WTC11 (cell line): ENCODE results near the gene BTBD19. TPM values are rescaled to one million over a fixed set of nuclear protein-coding genes. Genes with fewer than 3 reads are reported as not detected.

ENCODE experiments used
- ATF3 ChIP-seq: sonication (generic); formaldehyde crosslinking; conservative IDR thresholded peaks from 2 replicates; pipeline ENCODE4 v1.8.1; 2022; ENCODE audit warnings: mild to moderate bottlenecking, missing genetic modification reagents
- FOXJ3 ChIP-seq: sonication (generic); formaldehyde crosslinking; IDR thresholded peaks from 2 replicates; pipeline ENCODE4 v1.9.0; 2021; ENCODE audit warnings: missing genetic modification reagents, mild to moderate bottlenecking, borderline replicate concordance
- MYBL2 ChIP-seq: sonication (generic); formaldehyde crosslinking; IDR thresholded peaks from 2 replicates; pipeline ENCODE4 v1.8.1; 2023; ENCODE audit warnings: mild to moderate bottlenecking, moderate library complexity, missing genetic modification reagents
- NFATC4 ChIP-seq: fragments of 250-450 bp; sonication (Bioruptor Pico); IDR thresholded peaks from 2 replicates; pipeline ENCODE4 v1.9.0; 2021; ENCODE audit warnings: mild to moderate bottlenecking
- SMAD4 ChIP-seq: sonication (generic); formaldehyde crosslinking; IDR thresholded peaks from 2 replicates; pipeline ENCODE4 v1.8.0; 2022; ENCODE audit warnings: mild to moderate bottlenecking, missing genetic modification reagents
- TEAD4 ChIP-seq: sonication (generic); formaldehyde crosslinking; IDR thresholded peaks from 2 replicates; pipeline ENCODE4 v1.8.0; 2022; ENCODE audit warnings: mild to moderate bottlenecking, missing genetic modification reagents
- ZBTB43 ChIP-seq: sonication (generic); formaldehyde crosslinking; IDR thresholded peaks from 2 replicates; pipeline ENCODE4 v1.8.1; 2023; ENCODE audit warnings: mild to moderate bottlenecking, missing genetic modification reagents
- ZNF263 ChIP-seq: sonication (generic); formaldehyde crosslinking; IDR thresholded peaks from 2 replicates; pipeline ENCODE4 v1.8.1; 2022; ENCODE audit warnings: low read depth, mild to moderate bottlenecking, moderate library complexity, missing genetic modification reagents
- ZNF317 ChIP-seq: sonication (generic); formaldehyde crosslinking; IDR thresholded peaks from 2 replicates; pipeline ENCODE4 v1.8.1; 2023; ENCODE audit warnings: low read depth, mild to moderate bottlenecking, moderate library complexity, missing genetic modification reagents, borderline replicate concordance
- ZNF423 ChIP-seq: fragments of 250-450 bp; sonication (Bioruptor Pico); IDR thresholded peaks from 2 replicates; pipeline ENCODE4 v2.1.2; 2022; ENCODE audit warnings: mild to moderate bottlenecking, moderate library complexity
- ZNF425 ChIP-seq: fragments of 250-450 bp; sonication (Bioruptor Pico); conservative IDR thresholded peaks from 2 replicates; pipeline ENCODE4 v1.9.0; 2021; ENCODE audit warnings: mild to moderate bottlenecking
- ZNF532 ChIP-seq: fragments of 250-450 bp; sonication (Bioruptor Pico); IDR thresholded peaks from 2 replicates; pipeline ENCODE4 v1.9.0; 2021; ENCODE audit warnings: mild to moderate bottlenecking, borderline replicate concordance
- total RNA-seq: library from RNA; stranded (reverse); gene quantifications from 3 replicates; pipeline ENCODE4 v1.2.3, GENCODE V29; 2021
- TF ChIP-seq, protein P1 (sequence below): sonication (generic); formaldehyde crosslinking; IDR thresholded peaks from 2 replicates; pipeline ENCODE4 v1.8.0; 2022; ENCODE audit warnings: mild to moderate bottlenecking, missing genetic modification reagents
- TF ChIP-seq, protein P2 (sequence below): sonication (generic); formaldehyde crosslinking; IDR thresholded peaks from 2 replicates; pipeline ENCODE4 v1.8.1; 2022; ENCODE audit warnings: low read depth, missing genetic modification reagents, borderline replicate concordance
- TF ChIP-seq, protein P3 (sequence below): fragments of 250-450 bp; sonication (Bioruptor Pico); IDR thresholded peaks from 2 replicates; pipeline ENCODE4 v1.9.0; 2021; ENCODE audit warnings: moderate library complexity, mild to moderate bottlenecking, inconsistent platforms, borderline replicate concordance
- TF ChIP-seq, protein P4 (sequence below): sonication (generic); formaldehyde crosslinking; IDR thresholded peaks from 2 replicates; pipeline ENCODE4 v1.8.1; 2023; ENCODE audit warnings: mild to moderate bottlenecking, missing genetic modification reagents, moderate library complexity
- TF ChIP-seq, protein P5 (sequence below): fragments of 250-450 bp; sonication (Bioruptor Pico); IDR thresholded peaks from 2 replicates; pipeline ENCODE4 v1.8.0; 2021; ENCODE audit warnings: mild to moderate bottlenecking
- TF ChIP-seq, protein P6 (sequence below): sonication (generic); formaldehyde crosslinking; IDR thresholded peaks from 2 replicates; pipeline ENCODE4 v1.8.0; 2023; ENCODE audit warnings: missing genetic modification reagents
- TF ChIP-seq, protein P7 (sequence below): sonication (generic); formaldehyde crosslinking; IDR thresholded peaks from 2 replicates; pipeline ENCODE4 v1.8.1; 2022; ENCODE audit warnings: mild to moderate bottlenecking, missing genetic modification reagents, moderate library complexity, borderline replicate concordance

Gene BTBD19
- total RNA-seq, 1 experiment from 2014 or later: 1.7 TPM

DNA sequence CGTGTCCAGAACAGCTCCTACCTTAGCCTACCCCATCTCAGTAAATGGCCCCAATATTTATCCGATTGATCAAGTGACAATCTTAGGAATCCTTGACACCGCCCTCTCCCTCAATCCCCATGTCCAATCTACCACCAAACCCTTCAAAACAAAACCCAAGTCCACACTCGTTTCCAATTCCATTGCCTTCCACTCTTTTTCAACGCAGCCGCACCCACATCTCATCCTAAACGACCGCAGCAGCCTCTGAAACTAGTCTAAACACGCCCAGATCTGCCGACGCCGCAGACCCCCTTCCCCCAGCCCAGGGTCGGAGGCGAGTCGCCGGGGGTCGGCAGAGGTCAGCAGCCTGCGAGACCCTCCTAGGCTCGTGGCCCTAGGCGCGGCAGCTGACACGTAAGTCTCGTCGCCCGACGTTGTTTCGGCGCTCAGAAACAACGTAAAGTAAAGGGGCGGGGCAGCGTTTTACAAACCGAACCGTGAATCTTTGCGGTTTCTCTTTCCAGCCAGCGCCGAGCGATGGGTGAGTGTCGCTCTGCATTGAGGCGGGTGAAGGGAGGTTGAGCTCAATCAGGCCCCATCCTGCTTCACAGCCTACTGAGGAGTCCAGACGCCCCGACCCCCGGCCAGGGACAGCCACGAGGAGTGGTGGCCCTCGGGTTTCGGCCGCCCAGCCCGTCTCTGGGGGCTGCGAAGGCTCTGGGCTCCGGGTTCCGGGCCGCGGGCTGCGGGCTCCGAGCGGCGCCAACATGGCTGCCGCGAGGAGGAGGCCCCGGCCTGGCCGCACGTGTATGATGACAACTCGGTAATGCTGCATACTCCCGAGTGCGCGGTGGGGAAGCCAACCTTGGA is 33.0 kb upstream of the BTBD19 start, which contains the start of gene RPS8 (continued):
- TF ChIP-seq, protein P1, sequence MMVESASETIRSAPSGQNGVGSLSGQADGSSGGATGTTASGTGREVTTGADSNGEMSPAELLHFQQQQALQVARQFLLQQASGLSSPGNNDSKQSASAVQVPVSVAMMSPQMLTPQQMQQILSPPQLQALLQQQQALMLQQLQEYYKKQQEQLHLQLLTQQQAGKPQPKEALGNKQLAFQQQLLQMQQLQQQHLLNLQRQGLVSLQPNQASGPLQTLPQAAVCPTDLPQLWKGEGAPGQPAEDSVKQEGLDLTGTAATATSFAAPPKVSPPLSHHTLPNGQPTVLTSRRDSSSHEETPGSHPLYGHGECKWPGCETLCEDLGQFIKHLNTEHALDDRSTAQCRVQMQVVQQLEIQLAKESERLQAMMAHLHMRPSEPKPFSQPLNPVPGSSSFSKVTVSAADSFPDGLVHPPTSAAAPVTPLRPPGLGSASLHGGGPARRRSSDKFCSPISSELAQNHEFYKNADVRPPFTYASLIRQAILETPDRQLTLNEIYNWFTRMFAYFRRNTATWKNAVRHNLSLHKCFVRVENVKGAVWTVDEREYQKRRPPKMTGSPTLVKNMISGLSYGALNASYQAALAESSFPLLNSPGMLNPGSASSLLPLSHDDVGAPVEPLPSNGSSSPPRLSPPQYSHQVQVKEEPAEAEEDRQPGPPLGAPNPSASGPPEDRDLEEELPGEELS (CRISPR knock-in tag): peak; percentile 13; the same call in 1 of the 2 replicates
- TF ChIP-seq ZBTB43 (CRISPR knock-in tag) (no peak), ZNF263 (no peak), ZNF532 (CRISPR knock-in tag) (no peak), FOXJ3 (CRISPR knock-in tag) (no peak), ATF3 (CRISPR knock-in tag) (no peak), ZNF423 (CRISPR knock-in tag) (no peak), ZNF425 (no peak), TEAD4 (peak; percentile 49; the same call in 1 of the 2 replicates), ZNF317 (CRISPR knock-in tag) (no peak), NFATC4 (CRISPR knock-in tag) (no peak), MYBL2 (CRISPR knock-in tag) (peak; percentile 75; the same call in 1 of the 2 replicates), SMAD4 (CRISPR knock-in tag) (0 out of 2 replicates have a peak, but pooled peaks have one; percentile 32)
- TF ChIP-seq, protein P2, sequence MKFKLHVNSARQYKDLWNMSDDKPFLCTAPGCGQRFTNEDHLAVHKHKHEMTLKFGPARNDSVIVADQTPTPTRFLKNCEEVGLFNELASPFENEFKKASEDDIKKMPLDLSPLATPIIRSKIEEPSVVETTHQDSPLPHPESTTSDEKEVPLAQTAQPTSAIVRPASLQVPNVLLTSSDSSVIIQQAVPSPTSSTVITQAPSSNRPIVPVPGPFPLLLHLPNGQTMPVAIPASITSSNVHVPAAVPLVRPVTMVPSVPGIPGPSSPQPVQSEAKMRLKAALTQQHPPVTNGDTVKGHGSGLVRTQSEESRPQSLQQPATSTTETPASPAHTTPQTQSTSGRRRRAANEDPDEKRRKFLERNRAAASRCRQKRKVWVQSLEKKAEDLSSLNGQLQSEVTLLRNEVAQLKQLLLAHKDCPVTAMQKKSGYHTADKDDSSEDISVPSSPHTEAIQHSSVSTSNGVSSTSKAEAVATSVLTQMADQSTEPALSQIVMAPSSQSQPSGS (CRISPR knock-in tag): no peak
- TF ChIP-seq, protein P3, sequence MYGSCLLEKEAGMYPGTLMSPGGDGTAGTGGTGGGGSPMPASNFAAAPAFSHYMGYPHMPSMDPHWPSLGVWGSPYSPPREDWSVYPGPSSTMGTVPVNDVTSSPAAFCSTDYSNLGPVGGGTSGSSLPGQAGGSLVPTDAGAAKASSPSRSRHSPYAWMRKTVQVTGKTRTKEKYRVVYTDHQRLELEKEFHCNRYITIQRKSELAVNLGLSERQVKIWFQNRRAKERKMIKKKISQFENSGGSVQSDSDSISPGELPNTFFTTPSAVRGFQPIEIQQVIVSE (CRISPR knock-in tag): no peak
- TF ChIP-seq, protein P4, sequence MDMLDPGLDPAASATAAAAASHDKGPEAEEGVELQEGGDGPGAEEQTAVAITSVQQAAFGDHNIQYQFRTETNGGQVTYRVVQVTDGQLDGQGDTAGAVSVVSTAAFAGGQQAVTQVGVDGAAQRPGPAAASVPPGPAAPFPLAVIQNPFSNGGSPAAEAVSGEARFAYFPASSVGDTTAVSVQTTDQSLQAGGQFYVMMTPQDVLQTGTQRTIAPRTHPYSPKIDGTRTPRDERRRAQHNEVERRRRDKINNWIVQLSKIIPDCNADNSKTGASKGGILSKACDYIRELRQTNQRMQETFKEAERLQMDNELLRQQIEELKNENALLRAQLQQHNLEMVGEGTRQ (CRISPR knock-in tag): peak; percentile 75
- TF ChIP-seq, protein P5, sequence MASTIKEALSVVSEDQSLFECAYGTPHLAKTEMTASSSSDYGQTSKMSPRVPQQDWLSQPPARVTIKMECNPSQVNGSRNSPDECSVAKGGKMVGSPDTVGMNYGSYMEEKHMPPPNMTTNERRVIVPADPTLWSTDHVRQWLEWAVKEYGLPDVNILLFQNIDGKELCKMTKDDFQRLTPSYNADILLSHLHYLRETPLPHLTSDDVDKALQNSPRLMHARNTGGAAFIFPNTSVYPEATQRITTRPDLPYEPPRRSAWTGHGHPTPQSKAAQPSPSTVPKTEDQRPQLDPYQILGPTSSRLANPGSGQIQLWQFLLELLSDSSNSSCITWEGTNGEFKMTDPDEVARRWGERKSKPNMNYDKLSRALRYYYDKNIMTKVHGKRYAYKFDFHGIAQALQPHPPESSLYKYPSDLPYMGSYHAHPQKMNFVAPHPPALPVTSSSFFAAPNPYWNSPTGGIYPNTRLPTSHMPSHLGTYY: no peak
- TF ChIP-seq, protein P6, sequence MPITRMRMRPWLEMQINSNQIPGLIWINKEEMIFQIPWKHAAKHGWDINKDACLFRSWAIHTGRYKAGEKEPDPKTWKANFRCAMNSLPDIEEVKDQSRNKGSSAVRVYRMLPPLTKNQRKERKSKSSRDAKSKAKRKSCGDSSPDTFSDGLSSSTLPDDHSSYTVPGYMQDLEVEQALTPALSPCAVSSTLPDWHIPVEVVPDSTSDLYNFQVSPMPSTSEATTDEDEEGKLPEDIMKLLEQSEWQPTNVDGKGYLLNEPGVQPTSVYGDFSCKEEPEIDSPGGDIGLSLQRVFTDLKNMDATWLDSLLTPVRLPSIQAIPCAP (CRISPR knock-in tag): no peak
- TF ChIP-seq, protein P7, sequence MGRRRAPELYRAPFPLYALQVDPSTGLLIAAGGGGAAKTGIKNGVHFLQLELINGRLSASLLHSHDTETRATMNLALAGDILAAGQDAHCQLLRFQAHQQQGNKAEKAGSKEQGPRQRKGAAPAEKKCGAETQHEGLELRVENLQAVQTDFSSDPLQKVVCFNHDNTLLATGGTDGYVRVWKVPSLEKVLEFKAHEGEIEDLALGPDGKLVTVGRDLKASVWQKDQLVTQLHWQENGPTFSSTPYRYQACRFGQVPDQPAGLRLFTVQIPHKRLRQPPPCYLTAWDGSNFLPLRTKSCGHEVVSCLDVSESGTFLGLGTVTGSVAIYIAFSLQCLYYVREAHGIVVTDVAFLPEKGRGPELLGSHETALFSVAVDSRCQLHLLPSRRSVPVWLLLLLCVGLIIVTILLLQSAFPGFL (CRISPR knock-in tag): 0 out of 2 replicates have a peak, but pooled peaks have one; percentile 47
